HepG2 (cell line): ENCODE data around the gene SMAD7. TPM values are rescaled to one million over a fixed set of nuclear protein-coding genes. Genes with fewer than 3 reads are reported as not detected.

Experiments used
- FOXO4 ChIP-seq: sonication (generic); formaldehyde crosslinking; conservative IDR thresholded peaks from 2 replicates; pipeline ENCODE4 v1.8.1; 2023; ENCODE audit warnings: missing genetic modification reagents
- KDM4B ChIP-seq: sonication (generic); formaldehyde crosslinking; IDR thresholded peaks from 2 replicates; pipeline ENCODE4 v1.4.0; 2020; ENCODE audit warnings: missing genetic modification reagents
- MED13 ChIP-seq: sonication (generic); formaldehyde crosslinking; IDR thresholded peaks from 2 replicates; pipeline ENCODE4 v1.5.0; 2020; ENCODE audit warnings: missing genetic modification reagents
- RNF219 ChIP-seq: sonication (generic); formaldehyde crosslinking; IDR thresholded peaks from 2 replicates; pipeline ENCODE4 v1.5.0; 2020; ENCODE audit warnings: mild to moderate bottlenecking, missing genetic modification reagents
- SNAPC5 ChIP-seq: sonication (generic); formaldehyde crosslinking; IDR thresholded peaks from 2 replicates; pipeline ENCODE4 v1.8.1; 2023; ENCODE audit warnings: mild to moderate bottlenecking, missing genetic modification reagents, borderline replicate concordance
- TFDP1 ChIP-seq: IDR thresholded peaks from 2 replicates; pipeline ENCODE4 v1.6.1; 2016; ENCODE audit warnings: missing compliant biosample characterization, missing genetic modification reagents, borderline replicate concordance
- TRAFD1 ChIP-seq: sonication (generic); formaldehyde crosslinking; IDR thresholded peaks from 2 replicates; pipeline ENCODE4 v1.5.1; 2020; ENCODE audit warnings: missing genetic modification reagents, mild to moderate bottlenecking, borderline replicate concordance
- YY1 ChIP-seq: IDR thresholded peaks from 2 replicates; pipeline ENCODE4 v1.6.1; 2011; ENCODE audit warnings: low read length, low read depth, moderate library complexity, mild to moderate bottlenecking; ENCODE audit not compliant: insufficient read depth, insufficient replicate concordance
- ZNF260 ChIP-seq: sonication (generic); formaldehyde crosslinking; IDR thresholded peaks from 2 replicates; pipeline ENCODE4 v1.4.0; 2020; ENCODE audit warnings: missing genetic modification reagents, low read depth, mild to moderate bottlenecking, borderline replicate concordance
- ZNF281 ChIP-seq: sonication (generic); formaldehyde crosslinking; IDR thresholded peaks from 2 replicates; pipeline ENCODE4 v1.4.0; 2020; ENCODE audit warnings: missing genetic modification reagents, borderline replicate concordance
- ZNF431 ChIP-seq: sonication (generic); formaldehyde crosslinking; IDR thresholded peaks from 2 replicates; pipeline ENCODE4 v1.9.0; 2022; ENCODE audit warnings: missing genetic modification reagents, low read depth, mild to moderate bottlenecking, borderline replicate concordance
- ZNF607 ChIP-seq: sonication (generic); formaldehyde crosslinking; IDR thresholded peaks from 2 replicates; pipeline ENCODE4 v1.5.1; 2020; ENCODE audit warnings: missing genetic modification reagents, mild to moderate bottlenecking, borderline replicate concordance
- ZSCAN21 ChIP-seq: sonication (generic); formaldehyde crosslinking; IDR thresholded peaks from 2 replicates; pipeline ENCODE4 v1.8.0; 2022; ENCODE audit warnings: mild to moderate bottlenecking, missing genetic modification reagents, moderate library complexity, borderline replicate concordance
- ZUFSP ChIP-seq: sonication (generic); formaldehyde crosslinking; IDR thresholded peaks from 2 replicates; pipeline ENCODE4 v1.9.0; 2021; ENCODE audit warnings: missing genetic modification reagents, mild to moderate bottlenecking, borderline replicate concordance
- polyA plus RNA-seq, 8 experiments: library from polyadenylated mRNA; depleted of rRNA in 3 of 8; stranded (reverse) in 7 of 8; unstranded in 1 of 8; fragments of >200 nt; fragmentation: Illumina TruSeq in 4 of 8; extraction: Trizol in 4 of 8; gene quantifications; 2 replicates each; pipeline versions ENCODE4 v1.2.1 to v1.2.3, GENCODE V29; 2011 to 2016; ENCODE audit warnings: low read depth in 4 of 8, missing spikeins in 1 of 8, mixed read lengths in 1 of 8; ENCODE audit not compliant: insufficient read depth in 1 of 8
- total RNA-seq, 5 experiments: library from RNA; depleted of rRNA; stranded (reverse); fragments of >200 nt; fragmentation: Illumina TruSeq; extraction: Trizol; gene quantifications; 2 replicates each; pipeline ENCODE4 v1.2.3, GENCODE V29; 2016; ENCODE audit warnings: low read depth in 1 of 5

Gene SMAD7
- total and polyA plus RNA-seq, 2 of the 13 experiments (the other 11 are each of a cell fraction or from before 2014, with no cell fraction given), result 17.4 to 24.7 TPM

- TF ChIP-seq ZNF281 (peak; percentile 59), ZNF607 (no peak; the same call in 1 of the 2 replicates), MED13 (CRISPR knock-in tag) (no peak), ZUFSP (CRISPR knock-in tag) (no peak), ZSCAN21 (CRISPR knock-in tag) (peak; percentile 37; the same call in 1 of the 2 replicates), RNF219 (CRISPR knock-in tag) (no peak), YY1 (no peak), ZNF431 (CRISPR knock-in tag) (no peak; the same call in 1 of the 2 replicates), TFDP1 (CRISPR knock-in tag) (no peak), ZNF260 (CRISPR knock-in tag) (no peak), KDM4B (CRISPR knock-in tag) (no peak), TRAFD1 (CRISPR knock-in tag) (no peak), SNAPC5 (CRISPR knock-in tag) (no peak), FOXO4 (CRISPR knock-in tag) (no peak)
Observed at GRCh38 chr18:48893608-48894600, 56.9 kb downstream of the SMAD7 start (continued).
